ENCODE measurements around the gene PVALB.
A peak's percentile ranks its signal among the peaks of the same experiment; 100 is the strongest.

The PVALB gene

GRCh38 chr22:36809351-36809750 lies 7.5 kb downstream of the PVALB start:
- DNase-seq = no peak

- no peak for DNase-seq
These were observed 8.0 kb downstream of the PVALB start for GRCh38 chr22:36808721-36809344.

DNA sequence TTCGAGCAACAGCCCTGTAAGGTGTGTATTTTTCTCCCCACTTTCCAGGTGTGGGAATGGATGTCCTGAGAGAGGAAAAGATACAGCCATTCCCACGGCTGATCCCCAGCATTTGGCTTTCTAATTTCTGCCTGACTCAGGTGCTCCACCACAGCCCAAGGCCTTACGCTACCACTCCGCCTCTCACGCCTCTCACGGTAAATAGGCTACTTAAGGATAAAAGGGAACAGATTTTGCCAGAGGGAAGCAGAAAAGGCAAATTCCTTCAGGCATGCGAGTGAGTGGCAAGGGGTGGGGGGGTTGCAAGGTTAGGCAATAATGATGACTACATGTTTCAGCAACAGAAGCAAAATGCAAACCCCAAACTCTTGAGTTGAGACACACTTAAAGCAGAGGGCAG lies 9.2 kb downstream of the PVALB start:
- DNase-seq = no peak

- no peak for DNase-seq
These were observed 10.0 kb downstream of the PVALB start for GRCh38 chr22:36806835-36807234.

DNA sequence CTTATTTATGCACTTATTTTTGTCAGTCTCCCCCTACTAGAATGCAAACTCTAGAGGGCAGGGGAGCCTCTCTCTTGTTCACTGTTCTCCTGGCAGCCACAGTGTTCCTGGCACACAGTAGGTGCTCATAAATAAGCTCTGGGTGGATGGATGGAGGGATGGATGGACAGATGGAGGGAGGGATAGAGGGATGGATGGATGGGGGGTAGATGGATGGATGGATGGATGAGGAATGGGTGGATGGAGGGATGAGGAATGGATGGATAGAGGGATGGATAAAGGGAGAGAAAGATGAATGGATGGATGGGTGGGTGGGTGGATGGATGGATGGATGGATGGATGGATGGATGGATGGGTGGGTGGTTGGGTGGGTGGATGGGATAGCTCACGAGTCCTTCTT lies 13.5 kb downstream of the PVALB start:
- DNase-seq = no peak

DNA sequence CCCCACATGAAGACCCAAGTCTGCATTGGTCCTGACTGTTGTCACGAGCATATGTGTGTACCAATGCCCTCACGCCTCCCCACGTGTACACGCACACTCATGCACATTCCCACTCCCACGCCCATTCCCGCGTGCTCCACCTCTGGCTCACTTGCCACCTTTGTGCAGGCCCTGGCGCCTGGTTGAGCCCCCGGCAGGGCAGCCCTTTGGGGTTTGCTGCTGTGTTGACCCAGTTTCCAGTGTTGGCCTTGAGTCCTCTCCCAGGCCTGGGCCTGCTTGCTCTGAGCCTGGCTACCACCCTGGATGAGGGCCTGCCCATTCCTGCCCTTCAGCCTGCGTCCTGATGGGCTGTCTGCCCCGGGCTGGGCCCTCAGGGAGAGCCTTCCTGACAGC lies 18.2 kb downstream of the PVALB start:
- no peak for DNase-seq

- DNase-seq = no peak
These were observed 18.7 kb downstream of the PVALB start for GRCh38 chr22:36797911-36798673.

DNA sequence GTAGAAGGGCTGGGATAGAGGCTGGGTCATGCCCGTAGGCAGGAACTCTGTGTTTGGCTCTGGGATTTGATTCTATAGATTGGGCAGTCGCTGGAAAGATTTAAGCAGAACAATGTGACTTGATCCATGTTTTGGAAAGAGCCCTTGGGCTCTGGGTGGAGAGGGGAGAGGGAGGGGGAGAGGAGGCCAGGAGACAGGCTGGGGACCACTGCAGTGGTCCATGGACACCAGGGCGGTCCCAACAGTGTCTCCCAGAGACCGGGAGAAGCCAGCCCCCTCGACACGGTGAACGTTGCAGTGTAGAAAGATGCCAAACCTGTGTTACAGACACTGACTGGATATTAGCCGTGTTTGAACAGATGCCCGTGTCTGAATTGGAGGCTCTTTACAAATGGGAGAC lies 19.5 kb downstream of the PVALB start:
- no peak for DNase-seq

GRCh38 chr22:36796552-36797175 lies 20.2 kb downstream of the PVALB start:
- no peak for DNase-seq

DNA sequence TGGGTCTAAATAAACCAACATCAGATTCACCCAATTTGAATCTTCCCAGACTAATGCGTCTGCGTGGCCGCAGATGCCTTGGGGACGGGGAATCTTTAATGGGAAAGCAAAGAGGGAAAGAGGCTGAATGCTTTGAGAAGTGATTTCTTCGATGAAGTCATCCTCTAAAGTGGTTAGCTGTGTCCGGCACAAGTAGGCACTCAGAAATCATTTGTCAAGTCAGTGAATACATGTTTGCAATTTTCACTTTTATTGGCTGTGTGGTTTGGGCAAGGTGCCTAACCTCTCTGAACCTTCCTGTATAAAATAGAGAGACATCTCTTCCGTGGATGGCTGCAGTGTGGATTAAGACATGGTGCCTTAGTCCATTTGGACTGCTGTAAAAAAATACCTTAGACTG lies 21.2 kb downstream of the PVALB start:
- DNase-seq = no peak

DNA sequence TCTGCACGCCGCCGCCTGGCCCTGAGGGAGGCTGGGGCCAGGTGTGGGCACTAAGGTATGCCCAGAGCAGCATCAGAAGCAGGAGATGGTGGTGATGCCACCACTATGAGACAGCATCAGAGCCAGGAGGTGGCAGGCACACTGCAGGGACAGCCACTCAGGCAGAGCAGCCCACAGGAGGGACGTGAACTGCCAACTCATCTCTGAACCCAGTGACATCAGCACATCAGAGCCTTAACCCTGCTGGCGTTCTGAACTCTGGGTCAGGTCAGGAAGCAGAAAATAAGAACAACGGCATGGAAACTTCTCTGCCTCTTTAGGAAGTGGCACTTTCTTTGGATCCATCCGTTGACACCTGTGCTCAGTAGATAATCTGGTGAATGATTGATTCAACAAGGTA lies 26.2 kb downstream of the PVALB start:
- DNase-seq = no peak

DNA sequence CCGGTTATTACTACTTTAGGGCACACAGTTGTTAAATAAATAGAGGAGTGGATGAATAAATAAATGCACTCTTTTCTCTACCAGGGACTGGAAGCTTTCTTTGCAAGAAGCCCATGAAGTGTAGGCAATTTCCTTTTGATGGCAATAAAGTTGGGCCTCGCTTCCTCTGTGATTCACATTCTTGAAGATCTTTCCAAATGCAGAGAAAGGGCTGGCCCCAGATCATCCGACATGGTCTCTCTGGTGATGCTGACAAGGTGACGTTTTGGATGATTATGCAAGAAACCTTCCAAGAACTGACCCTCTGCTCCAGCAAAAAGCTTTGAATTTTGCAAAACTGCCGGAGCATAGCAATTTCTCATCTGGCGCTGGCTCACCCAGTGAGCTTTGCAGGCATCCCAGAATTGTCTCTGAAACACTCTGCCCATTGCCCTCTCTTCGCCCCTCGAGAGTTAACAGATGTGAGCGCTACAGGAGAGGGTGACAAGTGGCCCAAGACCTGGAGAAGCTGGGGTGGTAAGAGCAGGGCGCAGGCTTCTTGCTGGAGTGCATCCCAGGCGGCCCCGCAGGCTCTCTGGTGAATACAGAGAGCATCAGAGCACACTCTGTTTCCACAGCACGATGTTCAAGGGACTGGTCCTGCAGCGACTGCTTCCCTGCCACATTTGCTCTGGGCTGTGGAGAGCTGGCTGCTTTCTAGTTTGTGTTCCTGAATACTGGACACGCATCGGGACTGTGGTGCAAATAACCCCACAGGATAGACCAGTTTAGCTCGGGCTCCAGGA lies 29.4 kb downstream of the PVALB start:
- DNase-seq = no peak

GRCh38 chr22:36783743-36784142 lies 33.1 kb downstream of the PVALB start:
- no peak for DNase-seq

DNA sequence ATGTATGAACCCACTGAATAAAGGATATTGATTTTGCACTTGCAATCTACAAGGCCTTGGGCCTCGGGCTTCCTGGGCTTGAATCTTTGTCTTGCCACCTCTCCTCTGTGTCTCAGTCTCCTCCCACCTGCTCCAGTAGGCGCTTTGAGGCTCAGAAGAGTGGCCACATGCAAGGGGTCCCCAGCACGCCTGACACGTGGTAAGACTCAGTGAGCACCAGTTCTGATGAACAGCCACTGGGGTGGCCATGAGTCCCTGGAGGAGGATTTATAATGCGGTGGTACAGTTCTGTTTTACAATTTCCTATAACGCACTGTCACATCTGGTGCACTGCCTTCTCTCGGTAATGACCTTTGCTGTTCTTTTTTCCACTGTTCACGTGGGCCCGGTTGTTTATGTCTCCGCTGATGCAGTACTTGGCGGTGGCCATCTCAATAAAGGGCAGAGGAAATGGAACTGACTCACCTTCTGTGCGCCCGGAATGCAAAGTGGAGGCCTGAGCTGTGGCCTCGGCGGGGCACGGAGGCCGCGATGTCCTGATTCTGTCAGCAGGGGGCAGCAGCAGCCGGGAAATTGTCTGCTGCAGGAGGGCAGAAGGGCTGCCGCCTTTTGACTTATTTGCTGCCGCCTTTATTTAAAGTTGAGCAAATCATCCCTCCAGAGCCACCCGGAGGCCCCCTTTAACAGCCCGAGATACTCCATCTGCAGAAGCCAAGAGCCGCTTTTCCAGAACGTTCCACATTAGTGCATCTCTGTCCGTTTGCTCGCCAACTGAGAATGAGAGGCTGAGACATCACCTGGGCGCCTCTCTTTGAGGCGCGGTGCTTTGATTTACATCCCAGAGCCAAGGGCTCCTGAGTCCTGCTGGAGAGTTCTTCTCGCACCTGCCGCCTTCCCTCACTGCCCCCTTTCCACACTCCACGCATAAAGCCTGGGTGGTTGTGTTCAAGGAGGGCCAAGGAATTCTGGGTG lies 34.9 kb downstream of the PVALB start:
- DNase-seq = no peak

GRCh38 chr22:36778020-36778419 lies 38.8 kb downstream of the PVALB start:
- no peak for DNase-seq

GRCh38 chr22:36776722-36777121 lies 40.1 kb downstream of the PVALB start:
- no peak for DNase-seq

- peak; percentile 96 for DNase-seq
These were observed 40.7 kb downstream of the PVALB start, which contains the start of gene IFT27 for GRCh38 chr22:36775964-36776669. IFT27 (minus strand) TSS chr22:36776119; CDS start chr22:36775707, 412 bp downstream.

GRCh38 chr22:36775586-36775963 lies 41.3 kb downstream of the PVALB start:
- no peak for DNase-seq

DNA sequence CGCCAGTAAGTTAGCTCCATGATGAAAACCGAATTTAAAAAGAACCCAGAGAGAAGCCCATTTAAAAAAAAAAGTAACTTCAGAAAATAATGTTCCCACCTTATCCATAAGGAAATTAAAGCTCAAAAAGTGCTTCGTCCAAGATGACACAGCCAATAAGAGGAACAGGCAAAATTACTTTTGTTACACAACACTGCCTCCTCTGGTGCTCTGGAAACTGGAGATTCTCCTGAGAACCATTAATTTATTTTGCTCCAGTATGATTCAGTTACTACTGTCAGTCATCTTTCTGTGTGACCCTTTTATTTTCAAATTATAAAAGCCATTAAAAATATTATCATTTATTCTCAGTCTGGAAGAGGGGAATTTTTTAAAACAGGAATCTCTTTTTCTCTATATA lies 42.9 kb downstream of the PVALB start:
- no peak for DNase-seq

DNA sequence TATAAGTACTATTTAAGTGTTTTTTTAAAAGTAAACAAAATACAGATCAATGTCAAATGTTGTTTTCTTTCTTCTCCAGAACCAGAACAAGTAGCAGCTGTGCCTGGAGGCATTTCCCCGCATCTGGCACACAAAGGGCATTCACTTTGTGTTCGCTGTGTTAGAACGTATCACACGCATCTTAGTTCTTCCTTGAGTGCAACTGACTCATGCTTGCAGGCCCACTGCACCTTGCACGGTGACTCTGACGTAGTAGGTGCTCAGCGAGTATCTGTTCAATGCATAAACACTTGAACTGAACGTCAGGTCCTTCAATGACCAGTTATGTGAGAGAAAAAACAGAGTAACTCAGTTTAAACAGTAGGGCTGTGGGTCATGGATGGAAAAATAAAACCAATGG lies 44.4 kb downstream of the PVALB start:
- no peak for DNase-seq

GRCh38 chr22:36771356-36772063 lies 45.3 kb downstream of the PVALB start:
- DNase-seq = no peak

Data from NCI-H2081 treated with DMSO at 0.1 percent for 48 hours (cell line).